ENCODE results near the gene ANTXR1. TPM values are rescaled to one million over a fixed set of nuclear protein-coding genes. Genes with fewer than 3 reads are reported as not detected.

Gene ANTXR1
- total RNA-seq, 1 donor from 2014 or later, result 7.8 TPM

DNA sequence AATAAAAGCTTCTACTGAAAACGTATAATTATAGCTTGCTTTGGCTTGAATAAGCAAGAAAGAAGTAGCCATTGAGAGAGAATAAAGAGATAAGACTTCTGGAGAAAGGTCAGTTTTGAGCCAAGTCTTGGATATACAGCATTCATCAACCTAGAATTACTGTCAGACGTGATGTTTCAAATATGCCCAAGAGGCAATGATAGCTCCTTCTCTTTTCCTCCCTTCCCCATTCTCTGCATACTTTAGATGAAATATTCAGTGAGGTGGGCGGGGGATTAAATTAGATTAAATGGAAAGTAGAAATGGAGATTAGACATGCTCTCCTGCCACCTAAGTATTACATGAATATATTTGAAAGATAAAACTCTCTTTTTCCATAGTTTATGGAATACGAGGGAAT lies 8.7 kb downstream of the ANTXR1 start:
- no peak overlapping the region for H3K4me3 ChIP-seq (ENCODE audit: low read depth, low read length)
- no peak for TF ChIP-seq CTCF (conservative IDR thresholded peaks at IDR 0.05; ENCODE audit: low read depth, low read length)
- no peak for DNase-seq (ENCODE audit: low read depth)

DNA sequence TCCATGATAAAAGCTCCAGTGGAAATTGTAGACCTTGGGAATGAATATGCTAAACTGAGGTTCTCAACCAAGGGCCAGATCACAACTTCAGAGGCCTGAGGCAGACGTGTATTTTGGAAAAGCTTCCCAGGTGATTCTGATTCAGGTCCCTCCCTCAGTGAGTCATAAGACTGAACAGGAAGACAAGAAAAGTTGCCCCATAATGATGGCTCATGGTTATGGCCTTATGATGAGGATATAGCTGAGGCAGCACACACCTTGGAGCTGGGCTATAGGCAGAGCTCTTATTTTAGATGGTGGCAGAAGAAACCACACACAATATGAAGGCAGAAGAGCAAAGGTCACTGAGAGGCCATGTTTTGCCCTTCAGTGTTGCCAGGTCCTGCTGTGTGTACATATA lies 9.6 kb downstream of the ANTXR1 start:
- no peak overlapping the region for H3K4me3 ChIP-seq (ENCODE audit: low read depth, low read length)
- DNase-seq (ENCODE audit: low read depth), result no peak
- no peak for TF ChIP-seq CTCF (conservative IDR thresholded peaks at IDR 0.05; ENCODE audit: low read depth, low read length)

- H3K4me3 ChIP-seq (ENCODE audit: low read depth, low read length), result no peak overlapping the region
- no peak for TF ChIP-seq CTCF (conservative IDR thresholded peaks at IDR 0.05; ENCODE audit: low read depth, low read length)
- no peak for DNase-seq (ENCODE audit: low read depth)
These were observed 10.3 kb downstream of the ANTXR1 start for GRCh38 chr2:69023236-69023635.

DNA sequence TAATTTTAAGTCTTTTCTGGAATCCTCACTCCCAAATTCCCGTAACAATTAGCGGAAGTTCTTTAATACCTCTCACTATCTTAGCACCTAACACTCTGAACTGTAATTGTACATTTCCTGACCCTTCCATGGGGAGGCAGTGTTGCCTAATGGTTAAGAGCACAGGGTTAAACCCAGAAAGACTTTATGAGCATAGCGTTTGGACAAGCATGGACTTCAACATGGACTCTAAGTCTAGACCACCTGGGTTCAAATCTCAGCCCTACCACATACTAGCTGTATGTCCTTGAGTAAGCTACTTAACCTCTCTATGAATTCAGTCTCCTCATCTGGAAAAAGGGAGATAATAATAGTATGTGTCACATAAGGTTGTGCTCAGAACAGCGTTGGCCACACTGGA lies 13.0 kb downstream of the ANTXR1 start:
- DNase-seq (ENCODE audit: low read depth), result peak; percentile 25
- no peak overlapping the region for H3K4me3 ChIP-seq (ENCODE audit: low read depth, low read length)
- peak; percentile 90 for TF ChIP-seq CTCF (conservative IDR thresholded peaks at IDR 0.05; ENCODE audit: low read depth, low read length)

DNA sequence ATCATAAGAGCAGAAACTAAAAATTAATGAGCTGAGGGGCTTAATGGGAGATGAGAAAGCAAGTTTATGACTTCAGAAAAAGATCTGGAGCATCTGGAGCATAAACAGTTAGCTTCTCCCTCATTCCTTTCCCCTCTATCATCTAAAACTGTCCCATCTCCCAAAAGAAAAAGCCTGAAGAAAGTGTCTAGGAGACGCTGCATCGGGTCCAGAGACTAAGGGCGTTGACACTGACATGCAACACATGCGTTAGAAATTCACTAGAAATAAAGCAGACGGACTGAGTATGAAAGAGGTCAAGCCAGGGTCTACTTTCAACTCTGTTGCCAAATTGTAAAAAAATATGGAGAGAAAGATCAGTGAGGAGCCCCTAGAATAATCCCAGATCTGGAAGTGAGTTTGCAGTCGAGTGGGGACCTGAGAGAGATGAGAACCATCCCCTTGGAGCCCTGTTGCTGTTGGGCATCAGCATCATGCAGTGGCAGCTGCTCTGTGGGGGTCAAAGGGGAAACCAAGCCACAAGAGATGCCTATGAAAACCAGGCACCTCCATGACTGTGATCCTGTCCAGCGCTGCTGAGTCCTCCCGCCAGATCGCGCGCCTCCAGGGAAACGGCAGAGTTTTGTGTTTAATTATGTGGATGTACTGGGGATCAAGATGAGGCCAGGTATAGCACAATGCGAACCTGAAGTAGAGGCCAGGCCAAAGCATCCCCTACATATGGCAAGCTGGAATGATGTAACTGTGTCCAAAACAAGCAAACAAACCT lies 13.9 kb downstream of the ANTXR1 start:
- DNase-seq (ENCODE audit: low read depth), result no peak
- H3K4me3 ChIP-seq (ENCODE audit: low read depth, low read length), result no peak overlapping the region
- no peak for TF ChIP-seq CTCF (conservative IDR thresholded peaks at IDR 0.05; ENCODE audit: low read depth, low read length)

- DNase-seq (ENCODE audit: low read depth), result no peak
- H3K4me3 ChIP-seq (ENCODE audit: low read depth, low read length), result no peak overlapping the region
- no peak for TF ChIP-seq CTCF (conservative IDR thresholded peaks at IDR 0.05; ENCODE audit: low read depth, low read length)
These were observed 17.9 kb downstream of the ANTXR1 start for GRCh38 chr2:69030800-69031428.

- TF ChIP-seq CTCF (conservative IDR thresholded peaks at IDR 0.05; ENCODE audit: low read depth, low read length), result no peak
- H3K4me3 ChIP-seq (ENCODE audit: low read depth, low read length), result no peak overlapping the region
- no peak for DNase-seq (ENCODE audit: low read depth)
These were observed 18.5 kb downstream of the ANTXR1 start for GRCh38 chr2:69031466-69031865.

Data from epithelial cell of proximal tubule (primary cell).